ENCODE data around the gene UNC45A. TPM values are rescaled to one million over a fixed set of nuclear protein-coding genes. Genes with fewer than 3 reads are reported as not detected.

Gene UNC45A
- total and polyA plus RNA-seq, 2 of the 13 experiments (the other 11 are each of a cell fraction or from before 2014, with no cell fraction given): 33.8 to 39.7 TPM

- TF ChIP-seq STAG1 (CRISPR knock-in tag; IDR thresholded peaks at IDR 0.05): no peak
- TF ChIP-seq, protein P1, sequence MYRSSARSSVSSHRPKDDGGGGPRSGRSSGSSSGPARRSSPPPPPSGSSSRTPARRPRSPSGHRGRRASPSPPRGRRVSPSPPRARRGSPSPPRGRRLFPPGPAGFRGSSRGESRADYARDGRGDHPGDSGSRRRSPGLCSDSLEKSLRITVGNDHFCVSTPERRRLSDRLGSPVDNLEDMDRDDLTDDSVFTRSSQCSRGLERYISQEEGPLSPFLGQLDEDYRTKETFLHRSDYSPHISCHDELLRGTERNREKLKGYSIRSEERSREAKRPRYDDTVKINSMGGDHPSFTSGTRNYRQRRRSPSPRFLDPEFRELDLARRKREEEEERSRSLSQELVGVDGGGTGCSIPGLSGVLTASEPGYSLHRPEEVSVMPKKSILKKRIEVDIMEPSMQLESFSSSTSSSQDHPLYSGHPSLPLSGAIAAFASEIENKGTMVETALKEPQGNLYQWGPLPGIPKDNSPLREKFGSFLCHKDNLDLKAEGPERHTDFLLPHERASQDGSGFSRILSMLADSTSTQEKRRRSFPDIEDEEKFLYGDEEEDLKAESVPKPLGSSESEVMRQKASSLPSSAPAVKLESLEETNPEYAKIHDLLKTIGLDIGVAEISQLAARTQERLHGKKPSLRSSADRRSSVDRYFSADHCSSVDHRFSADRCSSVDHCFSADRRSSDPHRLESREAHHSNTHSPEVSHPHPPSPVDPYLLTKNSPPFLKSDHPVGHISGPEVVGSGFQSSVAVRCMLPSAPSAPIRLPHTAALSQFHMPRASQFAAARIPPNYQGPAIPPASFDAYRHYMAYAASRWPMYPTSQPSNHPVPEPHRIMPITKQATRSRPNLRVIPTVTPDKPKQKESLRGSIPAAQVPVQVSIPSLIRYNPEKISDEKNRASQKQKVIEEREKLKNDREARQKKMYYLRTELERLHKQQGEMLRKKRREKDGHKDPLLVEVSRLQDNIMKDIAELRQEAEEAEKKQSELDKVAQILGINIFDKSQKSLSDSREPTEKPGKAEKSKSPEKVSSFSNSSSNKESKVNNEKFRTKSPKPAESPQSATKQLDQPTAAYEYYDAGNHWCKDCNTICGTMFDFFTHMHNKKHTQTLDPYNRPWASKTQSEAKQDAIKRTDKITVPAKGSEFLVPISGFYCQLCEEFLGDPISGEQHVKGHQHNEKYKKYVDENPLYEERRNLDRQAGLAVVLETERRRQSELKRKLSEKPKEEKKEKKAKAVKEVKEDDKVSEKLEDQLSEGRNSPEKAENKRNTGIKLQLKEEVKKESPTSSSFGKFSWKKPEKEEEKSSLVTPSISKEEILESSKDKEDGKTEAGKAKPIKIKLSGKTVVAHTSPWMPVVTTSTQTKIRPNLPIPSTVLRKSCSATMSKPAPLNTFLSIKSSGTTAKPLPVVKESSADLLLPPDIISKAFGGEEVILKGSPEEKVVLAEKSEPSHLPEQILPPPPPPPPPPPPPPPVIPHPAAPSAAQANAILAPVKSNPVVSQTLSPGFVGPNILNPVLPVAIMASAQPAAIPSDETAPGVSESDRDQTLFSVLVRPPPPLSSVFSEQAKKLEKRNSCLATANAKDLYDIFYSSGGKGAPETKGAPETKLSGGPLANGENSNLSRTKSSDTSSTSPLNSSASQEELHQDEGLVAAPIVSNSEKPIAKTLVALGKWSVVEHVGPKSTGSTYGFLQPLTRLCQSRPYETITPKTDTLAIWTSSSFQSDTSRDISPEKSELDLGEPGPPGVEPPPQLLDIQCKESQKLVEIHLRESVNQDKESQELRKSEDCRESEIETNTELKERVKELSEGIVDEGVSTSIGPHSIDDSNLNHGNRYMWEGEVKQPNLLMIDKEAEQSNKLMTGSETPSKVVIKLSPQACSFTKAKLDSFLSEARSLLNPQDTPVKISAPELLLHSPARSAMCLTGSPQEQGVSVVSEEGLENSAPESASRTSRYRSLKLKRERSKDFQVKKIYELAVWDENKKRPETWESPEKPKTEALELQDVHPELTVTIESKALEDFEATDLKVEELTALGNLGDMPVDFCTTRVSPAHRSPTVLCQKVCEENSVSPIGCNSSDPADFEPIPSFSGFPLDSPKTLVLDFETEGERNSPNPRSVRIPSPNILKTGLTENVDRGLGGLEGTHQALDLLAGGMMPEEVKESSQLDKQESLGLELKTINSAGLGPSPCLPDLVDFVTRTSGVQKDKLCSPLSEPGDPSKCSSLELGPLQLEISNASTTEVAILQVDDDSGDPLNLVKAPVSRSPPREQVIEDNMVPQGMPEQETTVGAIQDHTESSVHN (CRISPR knock-in tag; IDR thresholded peaks at IDR 0.05): peak; percentile 17; the same call in 1 of the 2 replicates
- TF ChIP-seq ELK4 (CRISPR knock-in tag; IDR thresholded peaks at IDR 0.05; ENCODE audit: borderline replicate concordance): no peak
- no peak for TF ChIP-seq ARID5B (CRISPR knock-in tag; IDR thresholded peaks at IDR 0.05)
- TF ChIP-seq, protein P2, sequence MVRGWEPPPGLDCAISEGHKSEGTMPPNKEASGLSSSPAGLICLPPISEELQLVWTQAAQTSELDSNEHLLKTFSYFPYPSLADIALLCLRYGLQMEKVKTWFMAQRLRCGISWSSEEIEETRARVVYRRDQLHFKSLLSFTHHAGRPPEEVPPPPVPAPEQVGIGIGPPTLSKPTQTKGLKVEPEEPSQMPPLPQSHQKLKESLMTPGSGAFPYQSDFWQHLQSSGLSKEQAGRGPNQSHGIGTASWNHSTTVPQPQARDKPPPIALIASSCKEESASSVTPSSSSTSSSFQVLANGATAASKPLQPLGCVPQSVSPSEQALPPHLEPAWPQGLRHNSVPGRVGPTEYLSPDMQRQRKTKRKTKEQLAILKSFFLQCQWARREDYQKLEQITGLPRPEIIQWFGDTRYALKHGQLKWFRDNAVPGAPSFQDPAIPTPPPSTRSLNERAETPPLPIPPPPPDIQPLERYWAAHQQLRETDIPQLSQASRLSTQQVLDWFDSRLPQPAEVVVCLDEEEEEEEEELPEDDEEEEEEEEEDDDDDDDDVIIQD (CRISPR knock-in tag; IDR thresholded peaks at IDR 0.05; ENCODE audit: low read depth): peak; percentile 80; the same call in 1 of the 2 replicates
- 0 out of 2 replicates have a peak, but pooled peaks have one; percentile 0 for TF ChIP-seq ZNF414 (CRISPR knock-in tag; IDR thresholded peaks at IDR 0.05)
- no peak for TF ChIP-seq CREB1 (IDR thresholded peaks at IDR 0.05)
- no peak for TF ChIP-seq CREB1 (CRISPR knock-in tag; IDR thresholded peaks at IDR 0.05)
- TF ChIP-seq ZNF709 (CRISPR knock-in tag; IDR thresholded peaks at IDR 0.05): peak; percentile 27; the same call in 1 of the 2 replicates
- TF ChIP-seq, protein P3, sequence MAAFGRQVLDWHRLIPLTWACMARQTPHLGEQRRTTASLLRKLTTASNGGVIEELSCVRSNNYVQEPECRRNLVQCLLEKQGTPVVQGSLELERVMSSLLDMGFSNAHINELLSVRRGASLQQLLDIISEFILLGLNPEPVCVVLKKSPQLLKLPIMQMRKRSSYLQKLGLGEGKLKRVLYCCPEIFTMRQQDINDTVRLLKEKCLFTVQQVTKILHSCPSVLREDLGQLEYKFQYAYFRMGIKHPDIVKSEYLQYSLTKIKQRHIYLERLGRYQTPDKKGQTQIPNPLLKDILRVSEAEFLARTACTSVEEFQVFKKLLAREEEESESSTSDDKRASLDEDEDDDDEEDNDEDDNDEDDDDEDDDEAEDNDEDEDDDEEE (CRISPR knock-in tag; IDR thresholded peaks at IDR 0.05): no peak
- no peak for TF ChIP-seq ZNF354B (CRISPR knock-in tag; IDR thresholded peaks at IDR 0.05)
Observed at GRCh38 chr15:90934949-90935751, at the start of gene UNC45A (continued).

All from HepG2 (cell line).